Coronary artery (tissue), 2 donors: ENCODE measurements around the gene HHIP.

ENCODE experiments used
- DNase-seq: peaks from one replicate; pipeline ENCODE4 v3.0.0-alpha.2; 2017; ENCODE audit warnings: low spot score
- H3K27ac ChIP-seq, 2 donors: fragments of 200-600 bp; sonication (generic); one replicate each; pipeline ENCODE4 v1.5.1; 2016 to 2019
- H3K4me3 ChIP-seq: fragments of 200-600 bp; sonication (generic); 2 replicates; pipeline ENCODE4 v1.5.1; 2016; ENCODE audit warnings: mild to moderate bottlenecking, moderate library complexity
- CTCF ChIP-seq: fragments of 200-600 bp; sonication (generic); IDR thresholded peaks from one replicate; pipeline ENCODE4 v1.5.1; 2019; ENCODE audit warnings: antibody characterized with exemption

The HHIP gene

GRCh38 chr4:144656850-144657249 lies 10.9 kb downstream of the HHIP start:
- H3K27ac ChIP-seq = no peak overlapping the region
- TF ChIP-seq CTCF = no peak
- no peak overlapping the region for H3K4me3 ChIP-seq
- no peak for DNase-seq

GRCh38 chr4:144658015-144658567 lies 12.1 kb downstream of the HHIP start:
- no peak for TF ChIP-seq CTCF
- Histone ChIP-seq H3K27ac (no peak overlapping the region), H3K4me3 (no peak overlapping the region)
- DNase-seq = no peak

GRCh38 chr4:144658903-144659302 lies 12.9 kb downstream of the HHIP start:
- H3K4me3 ChIP-seq = no peak overlapping the region

GRCh38 chr4:144659447-144659846 lies 13.5 kb downstream of the HHIP start:
- Histone ChIP-seq H3K27ac (no peak overlapping the region), H3K4me3 (no peak overlapping the region)
- no peak for TF ChIP-seq CTCF
- no peak for DNase-seq

More at GRCh38 chr4:144658903-144659302, 12.9 kb downstream of the HHIP start:
- H3K27ac ChIP-seq = no peak overlapping the region
- TF ChIP-seq CTCF = no peak
- DNase-seq = no peak

- TF ChIP-seq CTCF = no peak
- no peak overlapping the region for H3K27ac ChIP-seq
- no peak overlapping the region for H3K4me3 ChIP-seq
- no peak for DNase-seq
Observed at GRCh38 chr4:144663834-144664475, 18.0 kb downstream of the HHIP start.

- DNase-seq = no peak
- TF ChIP-seq CTCF = no peak
- Histone ChIP-seq H3K27ac (no peak overlapping the region), H3K4me3 (no peak overlapping the region)
Observed at GRCh38 chr4:144666539-144667175, 20.7 kb downstream of the HHIP start.

- Histone ChIP-seq H3K4me3 (no peak overlapping the region), H3K27ac (no peak overlapping the region)
- DNase-seq = no peak
- TF ChIP-seq CTCF = no peak
Observed at GRCh38 chr4:144667500-144667899, 21.5 kb downstream of the HHIP start.
